Measurements from ENCODE around the gene MAML1.

DNA sequence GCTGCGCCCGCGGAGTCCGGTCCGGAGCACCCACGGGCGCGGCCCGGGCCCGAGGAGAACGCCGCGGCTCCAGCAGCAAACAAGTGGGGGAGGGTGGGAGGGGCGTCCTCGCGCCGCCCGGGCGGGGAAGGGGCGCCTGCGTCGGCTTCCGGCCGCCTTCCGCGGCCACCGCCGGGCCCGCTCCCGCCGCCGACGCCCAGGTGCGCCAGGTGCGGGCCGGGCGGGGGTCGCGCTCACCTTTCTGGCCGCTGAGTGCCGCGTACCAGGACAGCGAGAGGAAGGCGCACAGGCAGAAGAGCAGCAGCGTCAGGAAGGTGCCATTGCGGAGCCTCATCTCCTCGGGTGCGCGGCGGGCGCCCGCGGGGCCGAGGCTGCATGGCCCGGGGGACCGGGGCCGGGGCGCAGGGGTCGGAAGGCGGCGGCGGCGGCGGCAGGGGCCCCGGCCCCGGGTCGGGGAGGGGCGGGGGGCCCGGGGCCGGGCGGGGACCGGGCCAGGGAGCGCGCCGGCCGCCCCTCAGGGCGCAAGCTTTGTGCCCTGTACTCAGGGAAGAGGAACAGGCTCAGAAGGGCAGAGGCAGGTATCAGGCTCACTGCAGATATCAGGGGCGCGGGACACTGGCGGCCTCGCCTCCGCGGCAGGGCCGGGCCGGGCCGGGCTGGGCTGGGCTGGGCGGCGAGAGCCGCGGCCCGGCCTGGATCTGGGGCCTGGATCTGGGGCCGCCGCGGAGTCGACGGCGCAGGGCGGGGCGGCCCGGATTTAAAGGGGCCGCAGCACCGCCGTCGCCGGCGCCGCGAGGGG lies 73.8 kb downstream of the MAML1 start, which contains the start of gene MGAT4B:
- TF ChIP-seq, protein P1, sequence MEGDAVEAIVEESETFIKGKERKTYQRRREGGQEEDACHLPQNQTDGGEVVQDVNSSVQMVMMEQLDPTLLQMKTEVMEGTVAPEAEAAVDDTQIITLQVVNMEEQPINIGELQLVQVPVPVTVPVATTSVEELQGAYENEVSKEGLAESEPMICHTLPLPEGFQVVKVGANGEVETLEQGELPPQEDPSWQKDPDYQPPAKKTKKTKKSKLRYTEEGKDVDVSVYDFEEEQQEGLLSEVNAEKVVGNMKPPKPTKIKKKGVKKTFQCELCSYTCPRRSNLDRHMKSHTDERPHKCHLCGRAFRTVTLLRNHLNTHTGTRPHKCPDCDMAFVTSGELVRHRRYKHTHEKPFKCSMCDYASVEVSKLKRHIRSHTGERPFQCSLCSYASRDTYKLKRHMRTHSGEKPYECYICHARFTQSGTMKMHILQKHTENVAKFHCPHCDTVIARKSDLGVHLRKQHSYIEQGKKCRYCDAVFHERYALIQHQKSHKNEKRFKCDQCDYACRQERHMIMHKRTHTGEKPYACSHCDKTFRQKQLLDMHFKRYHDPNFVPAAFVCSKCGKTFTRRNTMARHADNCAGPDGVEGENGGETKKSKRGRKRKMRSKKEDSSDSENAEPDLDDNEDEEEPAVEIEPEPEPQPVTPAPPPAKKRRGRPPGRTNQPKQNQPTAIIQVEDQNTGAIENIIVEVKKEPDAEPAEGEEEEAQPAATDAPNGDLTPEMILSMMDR (IDR thresholded peaks at IDR 0.05), result peak in 1 of 7 experiments; percentile 41
- peak in 2 of 3 donors; percentile 25 to 41 for TF ChIP-seq POLR2A (IDR thresholded peaks at IDR 0.05)

Measured in body of pancreas (tissue), 4 donors.